ENCODE results near the gene SLC35E1. TPM values are rescaled to one million over a fixed set of nuclear protein-coding genes. Genes with fewer than 3 reads are reported as not detected.

The SLC35E1 gene
- total RNA-seq, 1 donor from 2014 or later, result 21.6 TPM

GRCh38 chr19:16566702-16567101 lies 5.5 kb downstream of the SLC35E1 start:
- no peak for TF ChIP-seq CTCF (IDR thresholded peaks at IDR 0.05)
- no peak for TF ChIP-seq POLR2AphosphoS5 (IDR thresholded peaks at IDR 0.05; ENCODE audit: insufficient read depth in 1 of 2, low read depth in 1 of 2)
- TF ChIP-seq POLR2A (IDR thresholded peaks at IDR 0.05), result no peak
- H3K4me3 ChIP-seq, result no peak overlapping the region
- no peak overlapping the region for H3K27ac ChIP-seq
- intact Hi-C loops (cut with DNase I), result no loop called here
- H3K36me3 ChIP-seq, result peaks cover 0 to 54% of the 10 kb centered on the region in 2 donors
- no peaks in the 10 kb centered on the region for H3K27me3 ChIP-seq
- no peaks in the 10 kb centered on the region for H3K9me3 ChIP-seq
- DNase-seq (ENCODE audit: extremely low spot score in 2 of 2), result no peak
- H3K4me1 ChIP-seq, result peaks cover 22% of the 10 kb centered on the region

- Histone ChIP-seq H3K27me3 (no peaks in the 10 kb centered on the region), H3K4me1 (peaks cover 17% of the 10 kb centered on the region), H3K4me3 (no peak overlapping the region), H3K27ac (no peak overlapping the region), H3K36me3 (peaks cover 0 to 60% of the 10 kb centered on the region in 2 donors), H3K9me3 (no peaks in the 10 kb centered on the region)
- TF ChIP-seq CTCF (IDR thresholded peaks at IDR 0.05) (no peak), POLR2A (IDR thresholded peaks at IDR 0.05) (no peak), POLR2AphosphoS5 (IDR thresholded peaks at IDR 0.05; ENCODE audit: insufficient read depth in 1 of 2, low read depth in 1 of 2) (no peak)
- DNase-seq (ENCODE audit: extremely low spot score in 2 of 2), result no peak
- intact Hi-C loops (cut with DNase I), result no loop called here
These were observed 6.1 kb downstream of the SLC35E1 start for GRCh38 chr19:16566161-16566560.

GRCh38 chr19:16564842-16565241 lies 7.4 kb downstream of the SLC35E1 start:
- peaks cover 0 to 60% of the 10 kb centered on the region in 2 donors for H3K36me3 ChIP-seq
- peaks cover 5% of the 10 kb centered on the region for H3K4me1 ChIP-seq
- TF ChIP-seq CTCF (IDR thresholded peaks at IDR 0.05) (no peak), POLR2AphosphoS5 (IDR thresholded peaks at IDR 0.05; ENCODE audit: insufficient read depth in 1 of 2, low read depth in 1 of 2) (no peak), POLR2A (IDR thresholded peaks at IDR 0.05) (no peak)

GRCh38 chr19:16562608-16563025 lies 9.6 kb downstream of the SLC35E1 start:
- intact Hi-C loops (cut with DNase I), result no loop called here

More at GRCh38 chr19:16564842-16565241, 7.4 kb downstream of the SLC35E1 start:
- Histone ChIP-seq H3K9me3 (no peaks in the 10 kb centered on the region), H3K4me3 (no peak overlapping the region), H3K27me3 (no peaks in the 10 kb centered on the region), H3K27ac (no peak overlapping the region)
- intact Hi-C loops (cut with DNase I), result no loop called here
- DNase-seq (ENCODE audit: extremely low spot score in 2 of 2), result no peak

More at GRCh38 chr19:16562608-16563025, 9.6 kb downstream of the SLC35E1 start:
- Histone ChIP-seq H3K27ac (no peak overlapping the region), H3K9me3 (no peaks in the 10 kb centered on the region), H3K4me3 (no peak overlapping the region), H3K27me3 (no peaks in the 10 kb centered on the region), H3K36me3 (peaks cover 0 to 54% of the 10 kb centered on the region in 2 donors), H3K4me1 (no peaks in the 10 kb centered on the region)
- TF ChIP-seq POLR2A (IDR thresholded peaks at IDR 0.05) (no peak), POLR2AphosphoS5 (IDR thresholded peaks at IDR 0.05; ENCODE audit: insufficient read depth in 1 of 2, low read depth in 1 of 2) (no peak), CTCF (IDR thresholded peaks at IDR 0.05) (no peak)
- DNase-seq (ENCODE audit: extremely low spot score in 2 of 2), result no peak

Data from vagina (tissue), 2 donors.